Measurements from ENCODE around the gene SH2B2.

- no peak for TF ChIP-seq TAF1 (IDR thresholded peaks at IDR 0.05; ENCODE audit: low read depth)
- TF ChIP-seq CTCF (IDR thresholded peaks at IDR 0.05; ENCODE audit: poor library complexity, severe bottlenecking), result no peak
Measured at GRCh38 chr7:102283477-102284189, 3.0 kb upstream of the SH2B2 start.

All from neural cell (in vitro differentiated cells).